DOHH2 (cell line): ENCODE measurements around the gene C3orf20.

ENCODE experiments used
- H3F3A ChIP-seq: fragments of 200-600 bp; sonication (generic), shearing (Covaris generic); 2 replicates; pipeline ENCODE4 v1.6.0; 2016; ENCODE audit warnings: antibody characterized with exemption, mild to moderate bottlenecking; ENCODE audit not compliant: control insufficient read depth, insufficient read depth
- H3K27ac ChIP-seq: fragments of 200-600 bp; sonication (generic); 2 replicates; pipeline ENCODE4 v1.5.1; 2014; ENCODE audit warnings: low read depth, mild to moderate bottlenecking, low read length, moderate library complexity
- H3K27me3 ChIP-seq: fragments of 200-600 bp; sonication (generic); 2 replicates; pipeline ENCODE4 v1.6.1; 2014; ENCODE audit warnings: mild to moderate bottlenecking, low read length, mixed read lengths; ENCODE audit not compliant: control insufficient read depth
- H3K36me3 ChIP-seq: fragments of 200-600 bp; sonication (generic); 2 replicates; pipeline ENCODE4 v1.6.1; 2014; ENCODE audit warnings: mild to moderate bottlenecking, low read length, moderate library complexity, mixed read lengths; ENCODE audit not compliant: control insufficient read depth
- H3K4me1 ChIP-seq: fragments of 200-600 bp; sonication (generic); 2 replicates; pipeline ENCODE4 v1.6.1; 2014; ENCODE audit warnings: mild to moderate bottlenecking, low read length, mixed read lengths; ENCODE audit not compliant: control insufficient read depth
- H3K4me2 ChIP-seq: fragments of 200-600 bp; sonication (generic); 2 replicates; pipeline ENCODE4 v1.6.0; 2014; ENCODE audit warnings: mild to moderate bottlenecking, low read length, moderate library complexity
- H3K4me3 ChIP-seq: fragments of 200-600 bp; sonication (generic); 2 replicates; pipeline ENCODE4 v1.5.1; 2014; ENCODE audit warnings: mild to moderate bottlenecking, low read length, mixed read lengths
- H3K79me2 ChIP-seq: fragments of 200-600 bp; sonication (generic); 2 replicates; pipeline ENCODE4 v1.6.1; 2014; ENCODE audit warnings: mild to moderate bottlenecking, low read length, mixed read lengths; ENCODE audit not compliant: control insufficient read depth
- H3K9me2 ChIP-seq: fragments of 200-600 bp; sonication (generic); replicated peaks from 2 replicates; pipeline ENCODE4 v1.6.1; 2014; ENCODE audit warnings: mild to moderate bottlenecking, low read length, mixed read lengths; ENCODE audit not compliant: control insufficient read depth
- H3K9me3 ChIP-seq: fragments of 200-600 bp; sonication (generic); 2 replicates; pipeline ENCODE4 v1.6.1; 2014; ENCODE audit warnings: antibody characterized with exemption, low read length, mixed read lengths; ENCODE audit not compliant: control insufficient read depth, insufficient read depth
- H4K20me1 ChIP-seq: fragments of 200-600 bp; sonication (generic); 2 replicates; pipeline ENCODE4 v1.6.0; 2014; ENCODE audit warnings: low read depth, mild to moderate bottlenecking, antibody characterized with exemption, low read length, moderate library complexity; ENCODE audit not compliant: control insufficient read depth, insufficient read depth
- CTCF ChIP-seq: fragments of 200-600 bp; sonication (generic); IDR thresholded peaks from one replicate; pipeline ENCODE4 v1.5.1; 2014; ENCODE audit warnings: antibody characterized with exemption, mild to moderate bottlenecking, low read depth, low read length; ENCODE audit not compliant: poor library complexity, severe bottlenecking
- EZH2phosphoT487 ChIP-seq: fragments of 200-600 bp; sonication (generic); IDR thresholded peaks from 2 replicates; pipeline ENCODE4 v1.6.1; 2017; ENCODE audit warnings: borderline replicate concordance, mild to moderate bottlenecking, antibody characterized with exemption, low read length, moderate library complexity, mixed read lengths

C3orf20 gene

GRCh38 chr3:14796403-14797077 is 121.6 kb downstream of the C3orf20 start:
- Histone ChIP-seq H3K4me2 (no peak overlapping the region), H3K36me3 (no peaks in the 10 kb centered on the region), H3K4me3 (no peak overlapping the region), H3K27ac (no peak overlapping the region), H4K20me1 (0 out of 2 replicates have a peak, but pooled peaks cover 3% of the 10 kb centered on the region), H3K79me2 (no peaks in the 10 kb centered on the region), H3K9me2 (no peaks in the 10 kb centered on the region), H3K9me3 (no peaks in the 10 kb centered on the region), H3K27me3 (peaks cover 40% of the 10 kb centered on the region), H3K4me1 (no peaks in the 10 kb centered on the region), H3F3A (no peaks in the 10 kb centered on the region)
- TF ChIP-seq CTCF: no peak
- no peak for TF ChIP-seq EZH2phosphoT487

- Histone ChIP-seq H3K4me3 (no peak overlapping the region), H3K27me3 (peaks cover 50% of the 10 kb centered on the region), H4K20me1 (0 out of 2 replicates have a peak, but pooled peaks cover 3% of the 10 kb centered on the region), H3K27ac (no peak overlapping the region), H3K4me2 (no peak overlapping the region), H3K9me2 (no peaks in the 10 kb centered on the region), H3K36me3 (no peaks in the 10 kb centered on the region), H3K4me1 (no peaks in the 10 kb centered on the region), H3F3A (no peaks in the 10 kb centered on the region), H3K9me3 (no peaks in the 10 kb centered on the region), H3K79me2 (no peaks in the 10 kb centered on the region)
- no peak for TF ChIP-seq EZH2phosphoT487
- TF ChIP-seq CTCF: no peak
Observed at GRCh38 chr3:14797731-14798130, 122.8 kb downstream of the C3orf20 start.

GRCh38 chr3:14798231-14798630 is 123.3 kb downstream of the C3orf20 start:
- H3K79me2 ChIP-seq: no peaks in the 10 kb centered on the region
- H3K4me1 ChIP-seq: no peaks in the 10 kb centered on the region
- no peaks in the 10 kb centered on the region for H3F3A ChIP-seq
- H3K36me3 ChIP-seq: no peaks in the 10 kb centered on the region
- no peak overlapping the region for H3K4me3 ChIP-seq
- no peak overlapping the region for H3K27ac ChIP-seq
- TF ChIP-seq EZH2phosphoT487 (no peak), CTCF (no peak)
- no peaks in the 10 kb centered on the region for H3K9me2 ChIP-seq
- 0 out of 2 replicates have a peak, but pooled peaks cover 3% of the 10 kb centered on the region for H4K20me1 ChIP-seq
- H3K27me3 ChIP-seq: peaks cover 55% of the 10 kb centered on the region
- no peak overlapping the region for H3K4me2 ChIP-seq
- no peaks in the 10 kb centered on the region for H3K9me3 ChIP-seq
